ENCODE measurements around the gene CD46.
"Not testable (repeated sequence)": the region's sequence is repeated elsewhere in the genome, so short reads cannot be mapped to it uniquely, and the experiment has no call there.

Gene CD46

GRCh38 chr1:207711285-207711684, 40.6 kb upstream of the CD46 start:
- Histone ChIP-seq H3K9me2 (replicated peaks; ENCODE audit: control insufficient read depth, low read length) (no peaks in the 10 kb centered on the region), H3K4me3 (ENCODE audit: low read length) (no peak overlapping the region), H3K9me3 (ENCODE audit: control insufficient read depth, insufficient read depth, low read length) (no peaks in the 10 kb centered on the region), H4K20me1 (ENCODE audit: control insufficient read depth, insufficient read depth, low read depth, low read length) (no peaks in the 10 kb centered on the region), H3K79me2 (ENCODE audit: control insufficient read depth, low read length) (no peaks in the 10 kb centered on the region), H3K4me2 (ENCODE audit: low read length) (no peak overlapping the region), H3K36me3 (ENCODE audit: control insufficient read depth, low read length) (no peaks in the 10 kb centered on the region), H3K27ac (ENCODE audit: low read depth, low read length) (no peak overlapping the region), H3K27me3 (ENCODE audit: control insufficient read depth, low read length) (no peaks in the 10 kb centered on the region), H3K4me1 (ENCODE audit: control insufficient read depth, low read length) (no peaks in the 10 kb centered on the region), H3F3A (ENCODE audit: control insufficient read depth, insufficient read depth) (no peaks in the 10 kb centered on the region)
- TF ChIP-seq EZH2phosphoT487 (IDR thresholded peaks at IDR 0.05; ENCODE audit: borderline replicate concordance, low read length) (no peak), CTCF (IDR thresholded peaks at IDR 0.05; ENCODE audit: low read depth, low read length, poor library complexity, severe bottlenecking) (no peak)

- not testable (repeated sequence) for H3F3A ChIP-seq (ENCODE audit: control insufficient read depth, insufficient read depth); H3K36me3 ChIP-seq (ENCODE audit: control insufficient read depth, low read length); H3K79me2 ChIP-seq (ENCODE audit: control insufficient read depth, low read length); H3K4me3 ChIP-seq (ENCODE audit: low read length); H3K9me2 ChIP-seq (replicated peaks; ENCODE audit: control insufficient read depth, low read length); H3K27me3 ChIP-seq (ENCODE audit: control insufficient read depth, low read length); H3K9me3 ChIP-seq (ENCODE audit: control insufficient read depth, insufficient read depth, low read length); H3K4me1 ChIP-seq (ENCODE audit: control insufficient read depth, low read length); H3K4me2 ChIP-seq (ENCODE audit: low read length); H4K20me1 ChIP-seq (ENCODE audit: control insufficient read depth, insufficient read depth, low read depth, low read length); H3K27ac ChIP-seq (ENCODE audit: low read depth, low read length)
Observed at GRCh38 chr1:207712701-207713100, 39.2 kb upstream of the CD46 start.

- Histone ChIP-seq H3K27ac (ENCODE audit: low read depth, low read length) (no peak overlapping the region), H3K27me3 (ENCODE audit: control insufficient read depth, low read length) (no peaks in the 10 kb centered on the region), H3K36me3 (ENCODE audit: control insufficient read depth, low read length) (no peaks in the 10 kb centered on the region), H3K9me3 (ENCODE audit: control insufficient read depth, insufficient read depth, low read length) (no peaks in the 10 kb centered on the region), H4K20me1 (ENCODE audit: control insufficient read depth, insufficient read depth, low read depth, low read length) (no peaks in the 10 kb centered on the region), H3K4me3 (ENCODE audit: low read length) (no peak overlapping the region), H3K4me1 (ENCODE audit: control insufficient read depth, low read length) (no peaks in the 10 kb centered on the region), H3F3A (ENCODE audit: control insufficient read depth, insufficient read depth) (no peaks in the 10 kb centered on the region), H3K9me2 (replicated peaks; ENCODE audit: control insufficient read depth, low read length) (no peaks in the 10 kb centered on the region), H3K4me2 (ENCODE audit: low read length) (no peak overlapping the region), H3K79me2 (ENCODE audit: control insufficient read depth, low read length) (no peaks in the 10 kb centered on the region)
- TF ChIP-seq EZH2phosphoT487 (IDR thresholded peaks at IDR 0.05; ENCODE audit: borderline replicate concordance, low read length): no peak
- no peak for TF ChIP-seq CTCF (IDR thresholded peaks at IDR 0.05; ENCODE audit: low read depth, low read length, poor library complexity, severe bottlenecking)
Observed at GRCh38 chr1:207713529-207713928, 38.3 kb upstream of the CD46 start.

GRCh38 chr1:207719234-207719633, 32.6 kb upstream of the CD46 start:
- no peaks in the 10 kb centered on the region for H3K36me3 ChIP-seq (ENCODE audit: control insufficient read depth, low read length)
- H3K27ac ChIP-seq (ENCODE audit: low read depth, low read length): no peak overlapping the region
- no peaks in the 10 kb centered on the region for H4K20me1 ChIP-seq (ENCODE audit: control insufficient read depth, insufficient read depth, low read depth, low read length)
- H3K4me3 ChIP-seq (ENCODE audit: low read length): no peak overlapping the region
- no peaks in the 10 kb centered on the region for H3K9me3 ChIP-seq (ENCODE audit: control insufficient read depth, insufficient read depth, low read length)
- no peaks in the 10 kb centered on the region for H3K79me2 ChIP-seq (ENCODE audit: control insufficient read depth, low read length)
- no peaks in the 10 kb centered on the region for H3K4me1 ChIP-seq (ENCODE audit: control insufficient read depth, low read length)
- no peak for TF ChIP-seq EZH2phosphoT487 (IDR thresholded peaks at IDR 0.05; ENCODE audit: borderline replicate concordance, low read length)
- TF ChIP-seq CTCF (IDR thresholded peaks at IDR 0.05; ENCODE audit: low read depth, low read length, poor library complexity, severe bottlenecking): no peak
- H3K4me2 ChIP-seq (ENCODE audit: low read length): no peak overlapping the region
- no peaks in the 10 kb centered on the region for H3F3A ChIP-seq (ENCODE audit: control insufficient read depth, insufficient read depth)
- no peaks in the 10 kb centered on the region for H3K27me3 ChIP-seq (ENCODE audit: control insufficient read depth, low read length)
- no peaks in the 10 kb centered on the region for H3K9me2 ChIP-seq (replicated peaks; ENCODE audit: control insufficient read depth, low read length)

- not testable (repeated sequence) for H3K36me3 ChIP-seq (ENCODE audit: control insufficient read depth, low read length); H3F3A ChIP-seq (ENCODE audit: control insufficient read depth, insufficient read depth); H3K79me2 ChIP-seq (ENCODE audit: control insufficient read depth, low read length); H3K4me2 ChIP-seq (ENCODE audit: low read length); H3K4me3 ChIP-seq (ENCODE audit: low read length); H3K27me3 ChIP-seq (ENCODE audit: control insufficient read depth, low read length); H3K9me2 ChIP-seq (replicated peaks; ENCODE audit: control insufficient read depth, low read length); H3K27ac ChIP-seq (ENCODE audit: low read depth, low read length); H3K4me1 ChIP-seq (ENCODE audit: control insufficient read depth, low read length); H3K9me3 ChIP-seq (ENCODE audit: control insufficient read depth, insufficient read depth, low read length); H4K20me1 ChIP-seq (ENCODE audit: control insufficient read depth, insufficient read depth, low read depth, low read length)
Observed at GRCh38 chr1:207728200-207728858, 23.5 kb upstream of the CD46 start.

GRCh38 chr1:207737503-207738157, 14.2 kb upstream of the CD46 start:
- H3F3A ChIP-seq (ENCODE audit: control insufficient read depth, insufficient read depth); H3K4me2 ChIP-seq (ENCODE audit: low read length); H3K27ac ChIP-seq (ENCODE audit: low read depth, low read length): not testable (repeated sequence)

More at GRCh38 chr1:207737503-207738157, 14.2 kb upstream of the CD46 start:
- not testable (repeated sequence) for H3K9me3 ChIP-seq (ENCODE audit: control insufficient read depth, insufficient read depth, low read length); H3K27me3 ChIP-seq (ENCODE audit: control insufficient read depth, low read length); H3K79me2 ChIP-seq (ENCODE audit: control insufficient read depth, low read length); H4K20me1 ChIP-seq (ENCODE audit: control insufficient read depth, insufficient read depth, low read depth, low read length); H3K4me3 ChIP-seq (ENCODE audit: low read length); H3K4me1 ChIP-seq (ENCODE audit: control insufficient read depth, low read length); H3K36me3 ChIP-seq (ENCODE audit: control insufficient read depth, low read length); H3K9me2 ChIP-seq (replicated peaks; ENCODE audit: control insufficient read depth, low read length)

Measured in DOHH2 (cell line).